H1 (cell line): ENCODE measurements around the gene JADE1. TPM values are rescaled to one million over a fixed set of nuclear protein-coding genes. Genes with fewer than 3 reads are reported as not detected.

Source experiments
- HDAC2 ChIP-seq, 2 experiments: fragments of 300-600 bp in 1 of 2; sonication (generic) in 1 of 2; IDR thresholded peaks; 2 replicates each; pipeline ENCODE4 v1.6.1; 2011 to 2012; ENCODE audit warnings: low read depth in 2 of 2, low read length in 2 of 2, mild to moderate bottlenecking in 2 of 2, moderate library complexity in 2 of 2, borderline replicate concordance in 1 of 2, inconsistent platforms in 1 of 2
- SAP30 ChIP-seq: fragments of 300-600 bp; sonication (generic); IDR thresholded peaks from 2 replicates; pipeline ENCODE4 v1.7.1; 2012; ENCODE audit warnings: low read length, moderate library complexity, mild to moderate bottlenecking, inconsistent platforms; ENCODE audit not compliant: insufficient read depth, insufficient replicate concordance
- polyA plus RNA-seq, 7 experiments: library from polyadenylated mRNA; depleted of rRNA in 3 of 7; stranded (reverse) in 5 of 7; unstranded in 2 of 7; fragments of >200 nt in 5 of 7; fragments of 200-250 nt in 2 of 7; gene quantifications; 1 replicate in 5 of 7; 2 replicates in 1 of 7; 4 replicates in 1 of 7; pipeline versions ENCODE4 v1.2.1 to v1.2.3, GENCODE V29; 2011 to 2013; ENCODE audit warnings: missing spikeins in 2 of 7, mixed read lengths in 2 of 7
- total RNA-seq: library from RNA; stranded (reverse); fragmentation: NEBNext Ultra II Directional; extraction: Animal tissue kit (Norgen Biotek cat#: 25700); gene quantifications from 2 replicates; pipeline ENCODE4 v1.2.1, GENCODE V29; 2021
- TF ChIP-seq, protein P1 (sequence below): IDR thresholded peaks from 2 replicates; pipeline ENCODE4 v1.6.1; 2011; ENCODE audit warnings: low read depth, mild to moderate bottlenecking, low read length; ENCODE audit not compliant: insufficient read depth

Gene JADE1
- total and polyA plus RNA-seq, 2 of the 8 experiments (the other 6 are each of a cell fraction or from before 2014, with no cell fraction given) = 37.7 to 213 TPM

GRCh38 chr4:128908735-128909134, 99.2 kb downstream of the JADE1 start (continued):
- TF ChIP-seq HDAC2 (IDR thresholded peaks at IDR 0.05; ENCODE audit: borderline replicate concordance in 1 of 2, low read depth in 2 of 2, low read length in 2 of 2) = no peak
- TF ChIP-seq SAP30 = no peak
- TF ChIP-seq, protein P1, sequence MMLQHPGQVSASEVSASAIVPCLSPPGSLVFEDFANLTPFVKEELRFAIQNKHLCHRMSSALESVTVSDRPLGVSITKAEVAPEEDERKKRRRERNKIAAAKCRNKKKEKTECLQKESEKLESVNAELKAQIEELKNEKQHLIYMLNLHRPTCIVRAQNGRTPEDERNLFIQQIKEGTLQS = no peak
